Upper lobe of left lung (tissue), 6 donors: ENCODE results near the gene SHISA5. TPM values are rescaled to one million over a fixed set of nuclear protein-coding genes. Genes with fewer than 3 reads are reported as not detected.

ENCODE experiments used
- ATAC-seq, 2 donors: fragments of 200-7000 bp; cut with Tn5 transposase; one replicate each; pipeline ENCODE4 v1.9.1; 2022; ENCODE audit warnings: mild to moderate bottlenecking in 2 of 2, moderate library complexity in 2 of 2; ENCODE audit not compliant: low FRiP score in 2 of 2
- DNase-seq, 2 donors: peaks; one replicate each; pipeline ENCODE4 v3.0.0-alpha.2; 2019 to 2020
- H3K27ac ChIP-seq, 4 donors: fragments of 200-600 bp; sonication (generic); one replicate each; pipeline ENCODE4 v1.5.1; 2016 to 2019
- H3K27me3 ChIP-seq, 4 donors: fragments of 200-600 bp; sonication (generic); one replicate each; pipeline ENCODE4 v1.5.1; 2017 to 2019
- H3K36me3 ChIP-seq, 4 donors: fragments of 200-600 bp; sonication (generic); one replicate each; pipeline ENCODE4 v1.5.1; 2016 to 2019
- H3K4me1 ChIP-seq, 4 donors: fragments of 200-600 bp; sonication (generic); one replicate each; pipeline ENCODE4 v1.5.1; 2018 to 2019
- H3K4me3 ChIP-seq, 4 donors: fragments of 200-600 bp; sonication (generic); one replicate each; pipeline ENCODE4 v1.5.1; 2017 to 2019; ENCODE audit warnings: mild to moderate bottlenecking in 2 of 4, moderate library complexity in 1 of 4
- H3K9me3 ChIP-seq, 4 donors: fragments of 200-600 bp; sonication (generic); one replicate each; pipeline ENCODE4 v1.5.1; 2018 to 2019
- EP300 ChIP-seq, 4 donors: sonication (generic); formaldehyde crosslinking; IDR thresholded peaks; one replicate each; pipeline ENCODE4 v1.5.1; 2017; ENCODE audit warnings: antibody characterized with exemption in 4 of 4, control low read depth in 2 of 4
- POLR2A ChIP-seq, 4 donors: fragments of 450-650 bp; IDR thresholded peaks; one replicate each; pipeline ENCODE4 v1.5.1; 2016 to 2017; ENCODE audit warnings: antibody characterized with exemption in 4 of 4, mild to moderate bottlenecking in 2 of 4
- POLR2AphosphoS5 ChIP-seq, 2 donors: sonication (generic); formaldehyde crosslinking; IDR thresholded peaks; one replicate each; pipeline ENCODE4 v1.5.1; 2017; ENCODE audit warnings: antibody characterized with exemption in 2 of 2
- WGBS, 2 donors: methylation state at CpG; one replicate each; pipeline ENCODE4 v1.1.5; 2017 to 2018; 5-methylcytosine and 5-hydroxymethylcytosine counted together
- total RNA-seq, 6 donors: library from RNA; depleted of rRNA in 4 of 6; stranded (reverse); fragments of >200 nt in 4 of 6; gene quantifications; one replicate each; pipeline versions ENCODE4 v1.1.0 to v1.2.1, GENCODE V29; 2016 to 2021
- TF ChIP-seq, protein P1 (sequence below), 6 experiments: fragments of 450-650 bp in 4 of 6; fragments of 200-600 bp in 2 of 6; sonication (generic) in 2 of 6; IDR thresholded peaks; one replicate each; pipeline ENCODE4 v1.5.1; 2016 to 2019; ENCODE audit warnings: antibody characterized with exemption in 6 of 6
- donor health status: DM: no; HTN: no; CAD: no; lungs with moderate emphysema.
- donor health status: DM: no; HTN: yes; CAD: no; lungs with severe emphysema.

The SHISA5 gene
- total RNA-seq, 6 donors from 2014 or later: 67.1 to 228 (median 148) TPM

- peak; percentile 85 to 96 for ATAC-seq
- H3K4me3 ChIP-seq: no peak overlapping the region
- peaks cover 0 to 11% (median 4%) of the 10 kb centered on the region in 4 donors for H3K36me3 ChIP-seq
- DNase-seq: peak in 1 of 2 donors; percentile 90
- H3K9me3 ChIP-seq: no peaks in the 10 kb centered on the region
- peak overlapping the region in 2 of 4 donors; percentile 14 to 21 for H3K27ac ChIP-seq
- H3K27me3 ChIP-seq: no peaks in the 10 kb centered on the region
- WGBS, 2 donors: 40 to 69% methylated on average over 2 to 10 of the region's 10 CpGs
- TF ChIP-seq POLR2AphosphoS5 (IDR thresholded peaks at IDR 0.05) (peak in 1 of 2 donors; percentile 72), EP300 (IDR thresholded peaks at IDR 0.05) (no peak), POLR2A (IDR thresholded peaks at IDR 0.05) (peak in 1 of 4 donors; percentile 24)
- TF ChIP-seq, protein P1, sequence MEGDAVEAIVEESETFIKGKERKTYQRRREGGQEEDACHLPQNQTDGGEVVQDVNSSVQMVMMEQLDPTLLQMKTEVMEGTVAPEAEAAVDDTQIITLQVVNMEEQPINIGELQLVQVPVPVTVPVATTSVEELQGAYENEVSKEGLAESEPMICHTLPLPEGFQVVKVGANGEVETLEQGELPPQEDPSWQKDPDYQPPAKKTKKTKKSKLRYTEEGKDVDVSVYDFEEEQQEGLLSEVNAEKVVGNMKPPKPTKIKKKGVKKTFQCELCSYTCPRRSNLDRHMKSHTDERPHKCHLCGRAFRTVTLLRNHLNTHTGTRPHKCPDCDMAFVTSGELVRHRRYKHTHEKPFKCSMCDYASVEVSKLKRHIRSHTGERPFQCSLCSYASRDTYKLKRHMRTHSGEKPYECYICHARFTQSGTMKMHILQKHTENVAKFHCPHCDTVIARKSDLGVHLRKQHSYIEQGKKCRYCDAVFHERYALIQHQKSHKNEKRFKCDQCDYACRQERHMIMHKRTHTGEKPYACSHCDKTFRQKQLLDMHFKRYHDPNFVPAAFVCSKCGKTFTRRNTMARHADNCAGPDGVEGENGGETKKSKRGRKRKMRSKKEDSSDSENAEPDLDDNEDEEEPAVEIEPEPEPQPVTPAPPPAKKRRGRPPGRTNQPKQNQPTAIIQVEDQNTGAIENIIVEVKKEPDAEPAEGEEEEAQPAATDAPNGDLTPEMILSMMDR (IDR thresholded peaks at IDR 0.05): peak; percentile 93 to 97 (median 96)
- H3K4me1 ChIP-seq: peaks cover 0 to 15% (median 5%) of the 10 kb centered on the region in 4 donors
Measured at GRCh38 chr3:48548729-48549705, 45.0 kb upstream of the SHISA5 start.

DNA sequence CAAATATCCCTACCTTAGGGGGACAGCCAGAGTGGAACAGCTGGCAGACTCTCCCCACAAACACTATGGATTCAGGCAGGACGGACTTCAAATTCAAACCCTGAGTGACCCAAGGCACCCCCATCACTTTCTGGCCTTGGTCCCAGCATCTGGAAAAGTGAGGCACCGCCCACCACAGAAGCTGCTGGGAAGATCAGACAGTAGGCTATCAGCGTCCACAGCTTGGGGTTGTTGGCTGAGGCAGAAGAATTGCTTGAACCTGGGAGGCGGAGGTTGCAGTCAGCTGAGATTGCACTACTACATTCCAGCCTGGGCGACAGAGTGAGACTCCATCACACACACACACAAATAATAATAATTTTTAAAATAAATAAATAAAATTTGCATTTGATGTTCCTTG lies 44.2 kb upstream of the SHISA5 start:
- Histone ChIP-seq H3K9me3 (no peaks in the 10 kb centered on the region), H3K4me3 (no peak overlapping the region), H3K4me1 (peaks cover 0 to 22% (median 11%) of the 10 kb centered on the region in 4 donors), H3K27ac (no peak overlapping the region), H3K36me3 (peaks cover 0 to 11% (median 4%) of the 10 kb centered on the region in 4 donors), H3K27me3 (no peaks in the 10 kb centered on the region)
- ATAC-seq: no peak
- TF ChIP-seq EP300 (IDR thresholded peaks at IDR 0.05) (no peak), POLR2A (IDR thresholded peaks at IDR 0.05) (no peak), POLR2AphosphoS5 (IDR thresholded peaks at IDR 0.05) (no peak)
- TF ChIP-seq, protein P1 (IDR thresholded peaks at IDR 0.05): no peak
- WGBS, 2 donors: 87 to 88% methylated on average over 5 of the region's 5 CpGs
- DNase-seq: no peak

- DNase-seq (no peak), ATAC-seq (no peak)
- H3K9me3 ChIP-seq: no peaks in the 10 kb centered on the region
- WGBS, 2 donors: 59 to 79% methylated on average over 2 to 4 of the region's 4 CpGs
- no peak overlapping the region for H3K4me3 ChIP-seq
- no peak overlapping the region for H3K27ac ChIP-seq
- H3K4me1 ChIP-seq: peaks cover 0 to 16% (median 10%) of the 10 kb centered on the region in 4 donors
- H3K27me3 ChIP-seq: no peaks in the 10 kb centered on the region
- peaks cover 0 to 12% (median 5%) of the 10 kb centered on the region in 4 donors for H3K36me3 ChIP-seq
- TF ChIP-seq EP300 (IDR thresholded peaks at IDR 0.05) (no peak), POLR2A (IDR thresholded peaks at IDR 0.05) (no peak), POLR2AphosphoS5 (IDR thresholded peaks at IDR 0.05) (no peak)
- TF ChIP-seq, protein P1 (IDR thresholded peaks at IDR 0.05): no peak
Measured at GRCh38 chr3:48546203-48546829, 42.3 kb upstream of the SHISA5 start.

- no peaks in the 10 kb centered on the region for H3K27me3 ChIP-seq
- ATAC-seq (no peak), DNase-seq (no peak)
- WGBS, 2 donors: 83 to 92% methylated on average over 5 of the region's 5 CpGs
- H3K36me3 ChIP-seq: peaks cover 0 to 22% (median 5%) of the 10 kb centered on the region in 4 donors
- H3K4me1 ChIP-seq: peaks cover 0 to 16% (median 10%) of the 10 kb centered on the region in 4 donors
- TF ChIP-seq POLR2AphosphoS5 (IDR thresholded peaks at IDR 0.05) (no peak), POLR2A (IDR thresholded peaks at IDR 0.05) (no peak)
- TF ChIP-seq, protein P1 (IDR thresholded peaks at IDR 0.05): no peak
- H3K27ac ChIP-seq: no peak overlapping the region
- H3K4me3 ChIP-seq: no peak overlapping the region
- H3K9me3 ChIP-seq: no peaks in the 10 kb centered on the region
Measured at GRCh38 chr3:48544141-48544540, 40.2 kb upstream of the SHISA5 start.
